A549 (cell line): ENCODE data around the gene HSPG2.

Experiments used
- CTCF ChIP-seq: fragments of >200 bp; sonication (Bioruptor Twin); formaldehyde crosslinking; IDR thresholded peaks from 3 replicates; pipeline ENCODE4 v1.5.1; 2016
- HDAC2 ChIP-seq: fragments of 200-600 bp; sonication (generic); IDR thresholded peaks from 2 replicates; pipeline ENCODE4 v1.6.1; 2016
- JUNB ChIP-seq: fragments of >200 bp; sonication (Bioruptor Twin); formaldehyde crosslinking; IDR thresholded peaks from 2 replicates; pipeline ENCODE4 v1.6.1; 2016
- KDM1A ChIP-seq: fragments of 200-600 bp; sonication (generic); IDR thresholded peaks from 2 replicates; pipeline ENCODE4 v1.6.1; 2016; ENCODE audit warnings: low read depth, mild to moderate bottlenecking
- MAX ChIP-seq: IDR thresholded peaks from 2 replicates; pipeline ENCODE4 v1.6.1; 2012
- MYC ChIP-seq: IDR thresholded peaks from 2 replicates; pipeline ENCODE4 v1.6.1; 2012; ENCODE audit warnings: mild to moderate bottlenecking, inconsistent platforms, low read length, improper control_type of control experiment, borderline replicate concordance
- PHF8 ChIP-seq: fragments of 200-600 bp; sonication (generic); IDR thresholded peaks from 2 replicates; pipeline ENCODE4 v1.6.1; 2016; ENCODE audit warnings: low read depth, mild to moderate bottlenecking, antibody characterized with exemption, moderate library complexity, borderline replicate concordance
- POLR2A ChIP-seq: IDR thresholded peaks from 2 replicates; pipeline ENCODE4 v1.6.1; 2012; ENCODE audit warnings: mild to moderate bottlenecking, low read length

DNA sequence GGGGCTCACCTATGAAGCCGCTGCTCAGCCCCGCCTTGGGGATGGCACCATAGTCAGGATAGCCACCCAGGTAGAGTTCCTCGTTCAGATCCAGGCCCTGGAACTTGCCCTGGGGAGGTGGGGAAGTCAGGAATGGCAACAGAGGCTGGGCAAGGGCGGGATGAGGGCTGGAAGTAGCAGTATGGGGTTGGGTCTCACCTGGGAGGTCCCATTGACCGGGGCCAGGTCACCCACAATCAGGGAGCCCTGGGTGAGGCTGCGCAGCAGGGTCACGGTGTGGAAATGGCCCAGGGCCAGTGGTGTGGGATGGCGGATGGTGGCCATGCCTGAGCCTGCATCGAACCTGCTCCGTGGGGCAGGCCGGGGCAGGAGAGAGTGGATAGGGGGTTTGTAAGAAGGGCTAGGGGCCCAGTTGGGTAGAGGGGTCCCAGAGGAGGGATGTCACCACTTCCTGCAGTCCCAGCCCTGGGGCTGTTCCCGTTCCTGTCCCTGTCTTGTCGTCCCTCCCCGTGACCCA, 105.6 kb downstream of the HSPG2 start:
- TF ChIP-seq PHF8: no peak
- TF ChIP-seq CTCF: no peak
- TF ChIP-seq MAX: no peak
- no peak for TF ChIP-seq HDAC2
- no peak for TF ChIP-seq JUNB
- no peak for TF ChIP-seq KDM1A
- no peak for TF ChIP-seq MYC
- no peak for TF ChIP-seq POLR2A
